GM21390 (cell line): ENCODE data around the gene MAST3.
"Not testable (repeated sequence)": the region's sequence is repeated elsewhere in the genome, so short reads cannot be mapped to it uniquely, and the experiment has no call there.

Experiments
- ATAC-seq: cut with Tn5 transposase; IDR thresholded peaks from one replicate; pipeline ENCODE4 v1.9.1; 2021; ENCODE audit not compliant: unreplicated experiment

MAST3 gene

DNA sequence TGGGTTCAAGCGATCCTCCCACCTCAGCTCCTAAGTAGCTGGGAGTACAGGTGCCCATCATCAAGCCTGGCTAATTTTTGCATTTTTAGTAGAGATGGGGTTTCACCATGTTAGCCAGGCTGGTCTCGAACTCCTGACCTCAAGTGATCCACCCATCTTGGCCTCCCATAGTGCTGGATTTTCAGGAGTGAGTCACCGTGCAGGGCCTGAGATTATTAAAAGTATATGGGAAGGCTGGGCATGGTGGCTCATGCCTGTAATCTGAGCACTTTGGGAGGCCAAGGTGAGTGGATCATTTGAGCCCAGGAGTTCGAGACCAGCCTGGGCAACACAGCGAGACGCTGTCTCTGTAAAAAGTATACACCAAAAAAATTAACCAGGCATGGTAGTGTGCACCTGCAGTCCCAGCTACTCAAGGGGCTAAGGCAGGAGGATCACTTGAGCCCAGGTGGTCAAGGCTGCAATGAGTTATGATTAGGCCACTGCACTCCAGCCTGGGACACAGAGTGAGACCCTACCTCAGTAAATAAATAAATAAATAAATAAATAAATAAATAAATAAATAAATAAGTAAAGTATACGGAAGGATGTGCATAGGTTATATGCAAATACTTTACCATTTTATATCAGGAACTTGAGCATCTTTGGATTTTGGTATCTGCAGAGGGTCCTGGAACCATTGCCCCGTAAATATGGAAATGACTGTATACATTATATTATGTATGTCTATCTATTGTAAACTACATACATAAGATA lies 11.7 kb upstream of the MAST3 start:
- ATAC-seq = no peak

DNA sequence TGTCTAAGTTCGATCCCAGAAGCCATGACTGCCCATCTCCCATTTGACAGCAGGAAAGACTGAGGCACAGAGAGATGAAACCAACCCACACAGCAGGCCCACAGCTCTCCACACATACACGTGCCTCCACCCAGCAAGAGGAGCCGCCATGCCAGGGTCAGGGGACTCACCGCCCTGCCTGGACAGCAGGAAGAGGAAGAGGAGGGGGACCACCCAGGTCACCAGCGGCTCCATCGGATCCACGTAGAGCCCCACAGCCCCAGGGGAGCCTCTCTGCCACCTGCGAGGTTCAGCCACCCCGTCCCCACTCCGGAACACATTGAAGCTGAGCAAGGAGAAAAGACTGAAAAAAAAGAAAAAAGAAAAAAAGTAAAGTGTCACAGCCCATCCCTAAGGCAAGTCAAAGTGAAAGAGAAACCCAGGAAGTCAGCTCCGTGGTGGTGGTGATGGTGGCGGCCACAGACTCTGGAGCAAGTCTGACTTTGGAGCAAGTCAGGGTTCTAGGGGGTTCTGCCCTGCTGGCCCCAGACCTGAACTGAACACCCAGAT lies 10.9 kb upstream of the MAST3 start, which contains the start of gene IL12RB1:
TSS of gene IL12RB1 (minus strand) at position 345 of the 549 bp plus-strand sequence. CDS start at position 234, 111 bp downstream.
- ATAC-seq = no peak

DNA sequence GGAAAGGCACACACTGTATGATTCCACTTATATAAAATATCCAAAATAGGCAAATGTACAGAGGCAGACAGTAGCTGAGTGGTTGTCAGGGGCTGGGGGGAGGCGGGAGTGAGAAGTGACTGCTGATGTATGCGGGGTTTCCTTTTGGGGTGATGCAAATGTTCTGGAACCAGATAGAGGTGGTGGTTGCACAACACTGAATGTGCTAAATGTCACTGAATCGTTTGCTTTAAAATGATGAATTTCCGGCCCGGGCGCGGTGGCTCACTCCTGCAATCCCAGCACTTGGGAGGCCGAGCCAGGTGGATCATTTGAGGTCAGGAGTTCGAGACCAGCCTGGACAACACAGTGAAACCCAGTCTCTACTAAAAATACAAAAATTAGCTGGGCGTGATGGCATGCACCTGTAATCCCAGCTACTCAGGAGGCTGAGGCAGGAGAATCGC lies 8.5 kb upstream of the MAST3 start:
- ATAC-seq = not testable (repeated sequence)

DNA sequence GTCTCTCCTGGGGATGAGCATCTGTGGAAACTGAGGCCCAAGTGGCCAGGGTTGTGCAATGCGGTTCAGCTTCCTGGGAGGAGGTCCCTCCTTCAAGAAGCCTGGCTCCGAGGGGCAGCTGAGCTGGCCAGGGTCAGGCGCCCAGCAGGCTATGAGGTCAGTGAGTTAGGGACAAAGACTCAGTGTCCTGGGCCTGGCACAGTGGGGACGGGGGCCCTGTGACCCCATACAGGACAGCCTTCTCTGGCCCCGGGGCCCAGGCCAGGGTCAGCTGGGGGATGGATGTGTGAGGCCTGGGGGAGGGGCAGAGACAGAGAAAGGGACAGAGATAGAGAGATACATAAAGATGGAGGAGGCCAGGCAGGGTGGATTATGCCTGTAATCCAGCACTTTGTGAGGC lies 7.9 kb upstream of the MAST3 start:
- ATAC-seq = no peak

DNA sequence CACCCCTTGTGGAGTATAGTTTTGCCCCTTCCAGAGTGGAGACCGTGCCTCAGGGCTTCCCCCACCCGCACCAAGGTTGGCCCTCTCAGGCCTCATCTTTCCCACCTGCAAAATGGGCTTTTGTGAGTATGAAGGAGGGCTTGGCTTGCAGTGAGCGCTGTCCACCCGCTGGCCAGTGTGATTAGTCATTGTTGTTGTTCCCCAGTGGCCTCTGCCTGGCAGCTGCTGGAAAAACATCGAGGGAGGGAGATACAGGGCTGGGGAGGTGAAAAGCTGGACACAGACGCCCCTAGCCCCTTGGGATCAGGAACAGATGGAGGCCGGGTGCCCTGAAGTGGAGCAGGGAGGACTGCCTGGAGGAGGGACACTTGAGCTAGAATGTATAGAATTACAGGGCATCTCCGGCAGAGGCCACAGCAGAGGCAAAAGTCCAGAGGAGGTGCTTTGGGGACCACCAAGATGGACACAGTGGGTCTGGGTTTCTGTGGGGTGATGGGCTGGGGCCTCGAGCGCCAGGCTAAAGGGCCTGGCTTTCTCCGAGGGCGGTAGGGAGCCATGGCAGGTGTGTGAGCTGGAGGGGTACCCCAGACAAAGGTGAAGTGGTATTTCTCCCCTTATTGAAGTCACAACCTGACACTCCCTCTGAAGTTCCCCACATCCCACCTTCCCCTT lies 6.9 kb upstream of the MAST3 start:
- ATAC-seq = no peak

DNA sequence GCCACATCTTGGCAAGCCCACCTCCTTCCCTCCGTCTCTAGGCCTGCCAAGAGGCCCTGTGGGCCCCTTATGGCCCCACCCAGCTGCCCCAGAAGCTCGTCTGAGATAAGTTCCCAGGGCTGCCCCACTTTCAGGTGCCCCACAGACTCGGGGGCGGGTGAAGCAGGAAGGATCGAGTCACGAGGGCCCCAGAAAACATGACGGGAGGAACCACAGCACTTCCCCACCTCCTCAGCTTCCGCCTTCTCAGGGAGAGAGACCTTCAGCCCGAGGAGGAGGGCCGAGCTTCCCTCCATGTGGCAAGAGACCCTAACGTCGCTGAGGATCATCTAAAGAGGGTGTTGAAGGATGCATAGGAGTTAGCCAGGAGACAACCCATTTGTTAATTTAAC lies 6.4 kb upstream of the MAST3 start:
- ATAC-seq = no peak

DNA sequence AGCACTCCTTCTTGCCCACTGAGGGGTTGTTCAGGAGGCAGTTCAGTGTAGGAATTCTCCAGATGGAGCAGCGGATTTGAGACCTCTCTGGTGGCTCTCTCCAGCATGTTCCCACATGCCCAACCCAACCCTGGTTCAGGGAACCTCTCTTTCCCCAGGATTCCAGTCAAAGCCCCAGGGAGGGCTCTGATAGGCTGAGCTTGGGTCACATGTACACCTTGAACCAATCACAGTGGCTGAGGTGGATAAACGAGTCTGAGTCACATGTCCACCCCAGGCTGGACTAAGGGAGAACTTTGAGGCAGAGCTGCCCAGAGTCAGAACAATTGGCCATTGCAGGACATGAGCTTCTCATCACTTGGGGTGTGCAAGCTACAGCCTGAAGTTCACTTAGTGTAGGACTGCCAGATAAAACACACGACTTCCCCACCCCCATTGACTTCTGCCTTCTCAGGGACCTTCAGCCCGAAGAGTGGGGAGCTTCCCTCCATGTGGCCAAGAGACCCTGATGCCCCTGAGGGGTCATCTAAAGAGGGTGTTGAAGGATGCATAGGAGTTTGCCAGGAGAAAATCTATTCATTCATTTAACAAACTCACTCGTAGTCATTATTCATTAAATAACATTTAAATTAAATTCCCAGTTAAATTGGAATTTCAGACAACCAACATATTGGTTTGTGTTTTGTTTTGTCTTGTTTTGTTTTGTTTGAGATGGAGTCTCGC lies 4.0 kb upstream of the MAST3 start:
- ATAC-seq = no peak

DNA sequence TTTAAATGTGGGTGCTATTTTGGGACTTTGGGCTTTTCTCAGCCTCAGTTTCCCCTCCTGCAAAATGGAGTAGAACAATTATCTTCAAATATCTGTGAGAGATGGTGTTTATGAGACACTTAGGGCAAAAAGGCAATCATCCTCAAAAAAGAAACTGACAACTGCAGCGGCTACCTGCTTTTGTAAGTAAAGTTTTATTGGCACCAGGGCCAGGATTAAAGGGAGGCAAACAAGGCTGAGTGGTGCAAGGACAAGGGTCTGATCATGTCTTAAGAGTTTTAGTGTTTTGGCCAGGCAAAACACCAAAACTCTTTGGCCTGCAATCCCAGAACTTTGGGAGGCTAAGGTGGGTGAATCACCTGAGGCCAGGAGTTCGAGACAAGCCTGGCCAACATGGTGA lies 1.3 kb upstream of the MAST3 start:
- no peak for ATAC-seq

DNA sequence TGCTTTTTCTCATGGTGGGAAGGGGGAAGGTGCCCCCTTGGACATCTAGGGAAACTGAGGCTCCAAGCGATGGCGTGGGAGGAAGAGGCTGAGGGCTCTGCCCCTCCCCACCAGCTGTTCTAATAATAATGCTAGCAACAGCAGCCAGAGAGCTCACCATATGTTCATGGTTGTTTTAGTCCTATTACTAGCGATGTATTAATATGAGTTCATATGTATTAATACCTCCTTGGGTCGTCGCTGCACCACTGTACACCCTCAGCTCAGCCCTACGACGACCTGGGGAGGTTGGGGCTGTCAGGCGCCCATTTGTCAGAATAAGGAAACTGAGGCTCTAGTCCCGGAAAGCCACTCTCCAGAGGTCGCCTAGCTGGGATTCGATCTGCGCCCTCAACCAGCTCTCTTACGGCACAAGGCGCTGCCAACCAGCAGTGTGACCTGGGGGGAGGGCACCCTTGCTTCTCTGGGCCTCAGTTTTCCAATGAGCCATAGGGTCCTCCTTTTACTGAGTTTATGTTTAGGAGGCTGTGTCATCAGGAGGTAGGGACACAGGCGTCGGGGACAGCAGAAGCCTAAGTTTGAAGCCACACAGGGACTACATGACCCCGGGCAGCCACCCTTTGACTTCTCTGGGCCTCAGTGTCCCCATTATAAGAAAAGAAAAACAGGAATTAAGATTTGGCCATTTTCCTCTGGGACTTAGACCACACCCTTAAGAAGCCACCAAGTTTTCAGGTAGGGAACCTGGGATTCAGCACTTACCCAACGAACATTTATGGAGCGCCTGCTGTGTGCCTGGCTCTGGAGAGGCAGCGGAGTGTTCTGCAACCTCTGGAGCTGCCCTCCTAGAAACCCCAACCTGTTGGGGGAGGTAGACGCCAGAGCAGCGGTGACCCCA lies 664 bp downstream of the MAST3 start:
- ATAC-seq = no peak

DNA sequence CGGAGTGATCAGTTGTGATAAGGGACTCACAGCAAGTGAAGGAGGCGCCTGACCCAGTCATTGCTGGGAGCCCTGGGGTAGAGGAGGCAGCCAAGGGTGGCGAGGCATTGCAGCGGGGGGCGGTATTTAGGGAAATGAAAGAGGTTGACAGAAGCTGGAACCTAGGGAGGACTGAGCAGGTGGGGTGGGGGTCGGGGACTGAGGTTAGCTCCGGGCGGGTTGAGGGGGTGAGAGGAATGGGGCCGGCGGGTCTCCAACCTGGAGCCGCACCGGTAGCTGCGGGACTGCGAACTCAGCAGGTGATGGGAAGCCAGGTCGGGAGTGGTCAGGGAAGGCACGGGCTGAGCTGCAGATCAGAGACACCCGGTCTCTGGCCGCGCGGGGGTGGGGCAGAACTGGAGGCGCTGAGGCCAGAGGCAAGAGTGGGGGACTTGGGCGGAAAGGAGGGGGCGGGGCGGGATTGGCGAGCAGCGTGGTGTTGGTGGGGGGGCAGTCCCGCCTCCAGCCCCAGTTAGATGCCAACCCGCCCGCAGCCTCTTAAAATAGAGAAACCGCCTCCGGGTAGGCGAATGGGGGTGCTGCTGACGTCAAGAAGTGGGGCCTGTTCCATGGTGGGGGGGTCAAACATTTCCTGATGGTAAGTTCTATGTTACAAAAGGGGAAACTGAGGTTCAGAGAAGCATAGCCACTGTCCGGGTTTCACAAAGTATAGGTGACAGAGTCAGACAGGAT lies 1.5 kb downstream of the MAST3 start:
- ATAC-seq = peak; percentile 62

DNA sequence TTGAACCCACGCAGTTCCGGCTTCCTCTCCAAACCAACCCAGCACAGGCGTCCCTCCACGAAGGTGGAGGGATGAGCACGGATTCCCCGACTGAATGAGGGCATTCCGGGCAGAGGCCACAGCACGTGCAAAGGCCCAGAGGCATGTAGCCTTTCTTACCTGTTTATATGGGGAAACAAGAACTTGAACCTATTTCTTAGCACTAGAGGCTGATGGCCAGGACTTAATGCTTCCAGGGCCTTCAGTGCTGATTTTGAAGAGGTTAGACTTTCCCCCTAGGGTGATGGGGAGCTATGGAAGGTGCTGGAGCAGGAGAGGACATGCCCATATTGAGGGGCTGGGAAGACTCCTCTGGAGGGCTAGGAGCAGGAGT lies 2.0 kb downstream of the MAST3 start:
- no peak for ATAC-seq

DNA sequence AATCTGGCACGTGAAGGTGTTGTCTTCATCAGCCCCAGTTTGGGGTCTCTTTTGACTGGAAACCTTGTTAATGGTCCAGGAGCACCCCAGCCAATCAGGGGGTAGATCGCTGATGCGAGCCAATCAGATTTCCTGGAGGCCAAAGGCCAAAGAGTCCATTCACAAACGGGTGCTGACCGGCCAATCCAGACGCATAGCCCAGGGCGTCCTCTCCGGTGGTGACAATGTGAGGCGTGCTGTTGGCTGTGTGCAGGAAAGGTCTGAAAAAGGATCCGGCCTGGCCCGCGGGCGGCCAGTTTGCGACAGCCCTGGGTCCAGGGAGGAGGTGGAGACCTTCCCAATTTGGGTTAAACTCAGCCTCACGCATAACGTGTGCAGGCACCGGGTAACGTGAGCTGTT lies 3.1 kb downstream of the MAST3 start:
- no peak for ATAC-seq

DNA sequence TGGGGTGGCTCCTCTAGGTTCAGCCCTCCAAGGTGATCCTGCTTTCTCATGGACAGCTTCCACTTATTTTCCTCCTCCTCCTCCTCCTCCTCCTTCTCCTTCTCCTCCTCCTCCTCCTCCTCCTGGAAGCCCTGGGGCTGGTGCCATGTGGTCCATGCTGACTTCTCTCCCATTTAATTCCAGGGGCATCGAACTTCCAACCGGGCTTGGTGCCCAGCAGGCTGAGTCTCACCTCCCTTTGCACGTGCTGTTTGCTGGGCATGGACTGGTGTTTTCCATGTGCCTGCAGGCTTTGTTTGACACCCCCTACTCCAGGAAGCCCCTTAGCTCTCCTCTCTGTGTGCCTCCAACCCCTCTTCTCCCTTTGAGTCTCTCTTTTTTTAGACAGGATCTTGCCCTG lies 3.7 kb downstream of the MAST3 start:
- ATAC-seq = no peak

DNA sequence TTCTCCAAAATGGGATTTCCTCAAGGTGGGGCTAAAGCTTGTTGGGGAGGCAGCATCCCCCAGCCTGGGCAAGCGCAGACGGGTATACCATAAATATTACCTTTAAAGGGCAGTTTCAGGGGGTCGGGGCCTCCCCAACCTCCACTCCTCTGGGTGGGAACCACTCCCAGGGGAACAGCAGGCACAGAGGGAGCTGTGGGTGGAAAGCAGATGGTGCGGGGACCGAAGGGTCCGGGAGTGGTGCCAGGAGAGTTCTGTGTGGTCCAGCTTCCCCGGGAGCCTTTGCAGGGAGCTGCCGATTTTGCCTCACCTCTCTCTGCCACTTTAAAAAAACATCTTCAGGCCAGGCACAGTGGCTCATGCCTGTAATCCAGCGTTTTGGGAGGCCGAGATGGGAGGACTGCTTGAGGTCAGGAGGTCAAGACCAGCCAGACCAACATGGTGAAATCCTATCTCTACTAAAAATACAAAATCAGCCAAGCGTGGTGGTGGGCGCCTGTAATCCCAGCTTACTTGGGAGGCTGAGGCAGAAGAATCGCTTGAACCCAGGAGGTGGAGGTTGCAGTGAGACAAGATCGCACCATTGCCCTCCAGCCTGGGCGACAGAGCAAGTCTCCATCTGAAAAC lies 5.5 kb downstream of the MAST3 start:
- ATAC-seq = no peak

DNA sequence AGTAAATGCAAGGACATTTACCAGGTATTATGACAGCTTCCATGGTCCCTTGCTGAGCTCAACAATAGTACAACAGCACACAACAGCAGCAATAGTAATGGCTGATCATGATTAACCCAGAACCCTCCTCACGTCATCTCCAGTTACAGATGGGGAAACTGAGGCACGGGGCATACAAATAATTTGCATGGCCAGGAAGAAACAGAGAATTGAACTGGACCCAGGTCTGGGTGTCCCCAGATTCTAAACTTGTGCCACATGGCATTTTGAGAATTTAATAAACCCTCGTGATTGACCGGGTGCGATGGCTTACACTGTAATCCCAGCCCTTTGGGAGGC lies 7.2 kb downstream of the MAST3 start:
- ATAC-seq = no peak

DNA sequence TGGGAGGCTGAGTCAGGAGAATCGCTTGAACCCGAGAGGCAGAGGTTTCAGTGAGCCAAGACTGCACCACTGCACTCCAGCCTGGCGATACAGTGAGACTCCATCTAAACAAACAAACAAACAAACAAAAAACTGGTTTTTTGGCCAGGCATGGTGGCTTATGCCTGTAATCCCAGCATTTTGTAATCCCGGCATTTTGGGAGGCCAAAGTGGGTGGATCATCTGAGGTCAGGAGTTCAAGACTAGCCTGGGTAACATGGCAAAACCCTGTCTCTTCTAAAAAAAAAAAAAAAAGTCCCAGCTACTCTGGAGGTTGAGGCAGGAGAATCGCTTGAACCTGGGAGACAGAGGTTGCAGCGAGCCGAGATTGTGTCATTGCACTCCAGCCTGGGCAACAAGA lies 7.7 kb downstream of the MAST3 start:
- ATAC-seq = not testable (repeated sequence)

DNA sequence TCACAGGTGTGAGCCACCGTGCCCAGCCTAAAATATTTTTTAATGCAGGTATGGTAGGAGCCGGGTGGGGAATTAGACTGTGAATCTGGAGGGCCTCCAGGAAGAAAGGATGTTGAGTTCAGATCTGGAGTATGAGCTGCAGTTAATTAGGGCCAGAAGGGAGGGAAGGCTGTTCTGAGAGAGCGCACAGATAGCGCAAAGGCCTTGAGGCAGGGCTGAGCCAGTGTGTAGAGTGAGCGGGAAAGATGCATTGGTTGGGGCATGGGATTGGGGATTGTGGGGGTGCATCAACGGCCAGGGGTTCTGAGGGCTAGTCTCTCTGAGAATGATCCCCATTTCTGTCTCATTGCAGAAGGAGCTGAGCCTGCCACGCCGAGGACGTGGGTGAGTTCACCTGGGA lies 9.7 kb downstream of the MAST3 start:
- no peak for ATAC-seq

DNA sequence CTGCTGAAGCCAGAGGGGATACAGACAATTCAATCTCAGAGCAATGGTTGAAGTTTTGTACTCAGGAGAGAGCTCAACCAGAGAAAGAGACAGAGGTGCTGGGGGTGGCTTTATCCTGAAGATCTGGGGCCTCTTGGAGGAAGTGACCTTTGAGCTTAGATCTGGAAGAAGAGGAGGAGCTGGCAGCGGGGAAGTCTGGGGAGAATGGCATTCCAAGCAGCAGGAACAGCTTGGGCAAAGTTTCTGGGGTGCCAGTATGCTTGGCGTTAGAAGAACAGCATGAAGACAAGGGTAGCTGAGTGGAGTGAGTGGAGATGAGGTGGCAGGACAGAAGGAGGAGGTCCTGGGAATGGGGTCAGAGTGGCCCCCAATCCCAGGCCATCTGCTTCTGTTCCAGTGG lies 11.3 kb downstream of the MAST3 start:
- ATAC-seq = no peak

DNA sequence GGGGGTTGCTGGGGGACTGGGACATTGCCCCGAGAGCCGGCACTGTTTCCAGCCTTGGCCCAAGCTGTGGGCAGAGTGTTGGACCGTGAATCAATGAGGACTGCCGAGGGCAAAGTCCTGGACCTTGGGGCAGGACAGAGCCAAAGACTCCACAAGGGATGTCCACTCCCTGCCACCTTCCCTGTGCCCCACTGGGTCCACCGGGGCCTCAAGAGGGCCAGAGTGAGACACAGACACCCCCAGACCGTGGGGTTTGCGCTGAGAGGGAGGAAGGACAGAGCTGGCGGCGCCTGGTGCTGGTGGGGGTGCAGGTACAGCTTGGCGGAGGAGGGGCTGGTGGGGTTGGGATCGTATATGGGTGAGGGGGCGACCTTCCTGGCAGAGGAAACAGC lies 11.8 kb downstream of the MAST3 start:
- ATAC-seq = no peak
